H9 (cell line): ENCODE measurements around the gene TEX22. TPM values are rescaled to one million over a fixed set of nuclear protein-coding genes. Genes with fewer than 3 reads are reported as not detected.

Source experiments
- DNase-seq: peaks from one replicate; pipeline ENCODE4 v3.0.0-alpha.2; 2017
- H2AFZ ChIP-seq: one replicate; pipeline ENCODE4 v1.6.1; 2013; ENCODE audit warnings: mild to moderate bottlenecking, low read length, control low read depth, moderate library complexity
- H2AK5ac ChIP-seq: 2 replicates; pipeline ENCODE4 v1.6.1; 2013; ENCODE audit warnings: low read length, control low read depth, mixed read lengths; ENCODE audit not compliant: insufficient read length
- H2BK120ac ChIP-seq: one replicate; pipeline ENCODE4 v1.6.1; 2013; ENCODE audit warnings: low read depth, mild to moderate bottlenecking, low read length, control low read depth, inconsistent platforms; ENCODE audit not compliant: poor library complexity, severe bottlenecking
- H2BK12ac ChIP-seq: 2 replicates; pipeline ENCODE4 v1.6.1; 2013; ENCODE audit warnings: low read length, control low read depth, mixed read lengths, low read depth; ENCODE audit not compliant: insufficient read length
- H2BK15ac ChIP-seq: 2 replicates; pipeline ENCODE4 v1.6.1; 2013; ENCODE audit warnings: low read depth, low read length, control low read depth
- H2BK20ac ChIP-seq: one replicate; pipeline ENCODE4 v1.6.1; 2013; ENCODE audit warnings: low read depth, mild to moderate bottlenecking, low read length, control low read depth, inconsistent platforms; ENCODE audit not compliant: poor library complexity, severe bottlenecking
- H2BK5ac ChIP-seq: 2 replicates; pipeline ENCODE4 v1.6.1; 2013; ENCODE audit warnings: low read length, control low read depth, mixed read lengths; ENCODE audit not compliant: insufficient read length
- H3K14ac ChIP-seq: 2 replicates; pipeline ENCODE4 v1.6.1; 2013; ENCODE audit warnings: low read length, control low read depth; ENCODE audit not compliant: insufficient read depth
- H3K18ac ChIP-seq: 2 replicates; pipeline ENCODE4 v1.6.1; 2013; ENCODE audit warnings: low read depth, mild to moderate bottlenecking, mixed read lengths, low read length, control low read depth; ENCODE audit not compliant: insufficient read length
- H3K23ac ChIP-seq: 2 replicates; pipeline ENCODE4 v1.6.1; 2013; ENCODE audit warnings: low read length, control low read depth, mixed read lengths, low read depth; ENCODE audit not compliant: insufficient read length
- H3K23me2 ChIP-seq: 2 replicates; pipeline ENCODE4 v1.6.1; 2013; ENCODE audit warnings: low read depth, mild to moderate bottlenecking, mixed read lengths, low read length, control low read depth; ENCODE audit not compliant: insufficient read length, poor library complexity, severe bottlenecking
- H3K27ac ChIP-seq: 2 replicates; pipeline ENCODE4 v1.5.1; 2013; ENCODE audit warnings: low read length, control low read depth, mixed read lengths, low read depth; ENCODE audit not compliant: insufficient read length
- H3K27me3 ChIP-seq: 2 replicates; pipeline ENCODE4 v1.6.1; 2013; ENCODE audit warnings: low read length, control low read depth, inconsistent platforms; ENCODE audit not compliant: insufficient read depth
- H3K4ac ChIP-seq: 2 replicates; pipeline ENCODE4 v1.6.1; 2013; ENCODE audit warnings: low read depth, mild to moderate bottlenecking, control low read depth, inconsistent platforms, low read length, moderate library complexity
- H3K4me1 ChIP-seq: 2 replicates; pipeline ENCODE4 v1.6.1; 2013; ENCODE audit warnings: low read length, control low read depth, inconsistent platforms; ENCODE audit not compliant: insufficient read depth
- H3K4me2 ChIP-seq: 2 replicates; pipeline ENCODE4 v1.6.1; 2013; ENCODE audit warnings: low read length, control low read depth, mixed read lengths; ENCODE audit not compliant: insufficient read length, insufficient read depth
- H3K56ac ChIP-seq: 2 replicates; pipeline ENCODE4 v1.6.1; 2013; ENCODE audit warnings: low read depth, mild to moderate bottlenecking, mixed read lengths, low read length, control low read depth; ENCODE audit not compliant: insufficient read length
- H3K79me1 ChIP-seq: 2 replicates; pipeline ENCODE4 v1.6.1; 2013; ENCODE audit warnings: low read depth, mild to moderate bottlenecking, moderate library complexity, low read length, control low read depth, inconsistent platforms; ENCODE audit not compliant: insufficient read depth, poor library complexity, severe bottlenecking
- H3K79me2 ChIP-seq: 2 replicates; pipeline ENCODE4 v1.6.1; 2013; ENCODE audit warnings: low read length, control low read depth, inconsistent platforms; ENCODE audit not compliant: insufficient read depth
- H3K9ac ChIP-seq: 2 replicates; pipeline ENCODE4 v1.6.1; 2013; ENCODE audit warnings: low read length, control low read depth, mixed read lengths; ENCODE audit not compliant: insufficient read length; ENCODE audit errors: extremely low read depth
- H3K9me3 ChIP-seq: one replicate; pipeline ENCODE4 v1.6.1; 2013; ENCODE audit warnings: low read depth, low read length, inconsistent platforms; ENCODE audit not compliant: control insufficient read depth
- H3T11ph ChIP-seq: one replicate; pipeline ENCODE4 v1.6.1; 2013; ENCODE audit warnings: mild to moderate bottlenecking, low read length, control low read depth, inconsistent platforms
- H4K20me1 ChIP-seq: one replicate; pipeline ENCODE4 v1.6.1; 2013; ENCODE audit not compliant: control insufficient read depth, insufficient read length, insufficient read depth
- H4K5ac ChIP-seq: 2 replicates; pipeline ENCODE4 v1.6.1; 2013; ENCODE audit warnings: low read depth, mild to moderate bottlenecking, mixed read lengths, low read length, control low read depth; ENCODE audit not compliant: insufficient read length
- H4K8ac ChIP-seq: replicated peaks from 2 replicates; pipeline ENCODE4 v1.6.1; 2013; ENCODE audit warnings: low read length, control low read depth, mixed read lengths, low read depth; ENCODE audit not compliant: insufficient read length
- H4K91ac ChIP-seq: 2 replicates; pipeline ENCODE4 v1.6.1; 2013; ENCODE audit warnings: low read depth, mild to moderate bottlenecking, moderate library complexity, mixed read lengths, low read length, control low read depth; ENCODE audit not compliant: insufficient read length
- H3K27ac Mint-ChIP-seq, 3 experiments: 2 replicates in 2 of 3; 3 replicates in 1 of 3; pipeline ENCODE4 v1.8.0; 2020 to 2021; ENCODE audit warnings: mixed read lengths in 3 of 3, mild to moderate bottlenecking in 1 of 3, moderate library complexity in 1 of 3
- H3K27me3 Mint-ChIP-seq: 2 replicates; pipeline ENCODE4 v1.8.0; 2021; ENCODE audit warnings: low read depth, mild to moderate bottlenecking, moderate library complexity, mixed read lengths
- H3K36me3 Mint-ChIP-seq, 3 experiments: 2 replicates in 2 of 3; 3 replicates in 1 of 3; pipeline ENCODE4 v1.8.0; 2020 to 2021; ENCODE audit warnings: low read depth in 3 of 3, mixed read lengths in 3 of 3; ENCODE audit not compliant: insufficient read depth in 1 of 3
- H3K4me1 Mint-ChIP-seq, 2 experiments: 2 replicates each; pipeline ENCODE4 v1.8.0; 2020; ENCODE audit warnings: mixed read lengths in 2 of 2
- H3K4me3 Mint-ChIP-seq, 2 experiments: 2 replicates in 1 of 2; 3 replicates in 1 of 2; pipeline ENCODE4 v1.8.0; 2020 to 2021; ENCODE audit warnings: mild to moderate bottlenecking in 2 of 2, mixed read lengths in 2 of 2, moderate library complexity in 1 of 2
- H3K9me3 Mint-ChIP-seq, 2 experiments: 2 replicates in 1 of 2; 3 replicates in 1 of 2; pipeline ENCODE4 v1.8.0; 2020; ENCODE audit warnings: mild to moderate bottlenecking in 2 of 2, mixed read lengths in 2 of 2, moderate library complexity in 1 of 2
- CTCF ChIP-seq: fragments of 200-600 bp; sonication (generic); conservative IDR thresholded peaks from 3 replicates; pipeline ENCODE4 v1.8.0; 2021; ENCODE audit warnings: antibody characterized with exemption, mild to moderate bottlenecking
- WGBS: extraction: QIAGEN DNeasy Blood & Tissue Kit; methylation state at CpG from one replicate; pipeline ENCODE4 v1.1.7; 2013; ENCODE audit warnings: missing lambda C conversion rate, low lambda C conversion rate, mixed read lengths; ENCODE audit not compliant: insufficient read length; ENCODE audit errors: extremely low coverage; 5-methylcytosine and 5-hydroxymethylcytosine counted together
- total RNA-seq: library from RNA; stranded (reverse); gene quantifications from 2 replicates; pipeline ENCODE4 v1.2.1, GENCODE V29; 2021

Gene TEX22
- total RNA-seq, 1 experiment from 2014 or later: 0.83 TPM

DNA sequence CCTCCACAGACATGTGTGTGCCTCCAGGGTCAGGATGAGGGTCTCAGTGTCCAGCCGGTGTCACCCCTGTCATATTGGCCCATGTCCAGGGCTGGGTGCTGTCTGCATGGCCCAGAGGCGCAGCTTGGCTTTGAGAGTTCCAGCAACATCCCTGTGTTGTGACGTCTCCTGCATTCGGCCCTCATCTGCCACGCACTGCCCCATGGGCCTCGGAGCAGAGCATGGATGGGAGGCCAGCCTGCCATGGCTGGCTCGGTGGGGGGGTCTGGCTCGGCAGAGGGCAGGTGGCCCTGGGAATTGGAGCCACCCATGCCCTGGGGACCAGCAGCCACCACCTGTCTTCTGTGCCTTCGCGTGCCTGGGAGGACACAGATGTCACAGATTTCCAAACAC, 10.8 kb upstream of the TEX22 start:
- Histone ChIP-seq H3K27me3 (no peaks in the 10 kb centered on the region), H3K79me2 (no peaks in the 10 kb centered on the region), H3K14ac (no peak overlapping the region), H2BK120ac (no peak overlapping the region), H2BK5ac (no peak overlapping the region), H4K8ac (no peak overlapping the region), H3K27ac (no peak overlapping the region), H2AFZ (no peak overlapping the region), H4K91ac (no peak overlapping the region), H4K5ac (no peak overlapping the region), H3K9me3 (no peaks in the 10 kb centered on the region), H3K79me1 (no peaks in the 10 kb centered on the region), H2BK12ac (no peak overlapping the region), H3K23me2 (no peaks in the 10 kb centered on the region), H2BK20ac (no peak overlapping the region), H3K4me1 (no peaks in the 10 kb centered on the region), H2AK5ac (no peak overlapping the region), H3T11ph (no peak overlapping the region), H3K18ac (no peak overlapping the region), H4K20me1 (no peaks in the 10 kb centered on the region), H3K4ac (no peak overlapping the region), H2BK15ac (no peak overlapping the region), H3K4me2 (no peak overlapping the region), H3K9ac (no peak overlapping the region), H3K56ac (no peak overlapping the region), H3K23ac (no peak overlapping the region)
- no peak for DNase-seq
- H3K4me1 Mint-ChIP-seq: no peaks in the 10 kb centered on the region
- H3K27ac Mint-ChIP-seq: no peak overlapping the region
- H3K27me3 Mint-ChIP-seq: peaks cover 1% of the 10 kb centered on the region; the same call in 1 of the 2 replicates
- TF ChIP-seq CTCF: no peak
- no peaks in the 10 kb centered on the region for H3K9me3 Mint-ChIP-seq
- H3K4me3 Mint-ChIP-seq: no peak overlapping the region
- no CpG with 5 or more reads among the region's 10 CpGs for WGBS
- peaks cover 10 to 15% (median 15%) of the 10 kb centered on the region in 3 experiments; a peak in 6 of 7 replicates for H3K36me3 Mint-ChIP-seq
